Activated CD8-positive, alpha-beta memory T cell treated with anti-CD3 and anti-CD28 coated beads, Interleukin-2, amount 10 ng/mL, durations not matched to agents 7 days and 5 days (primary cell): Measurements from ENCODE around the gene LRSAM1. TPM values are rescaled to one million over a fixed set of nuclear protein-coding genes. Genes with fewer than 3 reads are reported as not detected.

Source experiments
- ATAC-seq: fragments of 150-1000 bp; cut with Tn5 transposase; one replicate; pipeline ENCODE4 v1.10.0; 2021; ENCODE audit warnings: moderate library complexity
- CTCF ChIA-PET: fragments of 350-600 bp; sonication (Branson Sonifier 250); formaldehyde crosslinking; loops from one replicate; lab custom pipeline; 2021; ENCODE audit warnings: antibody characterized with exemption; lab: Charles Lee
- DNase-seq: peaks from one replicate; pipeline ENCODE4 v3.0.0-alpha.2; 2020
- H3K27ac Mint-ChIP-seq: one replicate; pipeline ENCODE4 v1.8.0; 2021; ENCODE audit warnings: mild to moderate bottlenecking, mixed read lengths
- H3K27me3 Mint-ChIP-seq: one replicate; pipeline ENCODE4 v1.8.0; 2021; ENCODE audit warnings: mixed read lengths
- H3K36me3 Mint-ChIP-seq: one replicate; pipeline ENCODE4 v1.8.0; 2021; ENCODE audit warnings: mild to moderate bottlenecking, mixed read lengths
- H3K4me1 Mint-ChIP-seq: one replicate; pipeline ENCODE4 v1.8.0; 2021; ENCODE audit warnings: mixed read lengths
- H3K4me3 Mint-ChIP-seq: one replicate; pipeline ENCODE4 v1.8.0; 2021; ENCODE audit warnings: mild to moderate bottlenecking, moderate library complexity, mixed read lengths
- H3K9me3 Mint-ChIP-seq: one replicate; pipeline ENCODE4 v1.8.0; 2022; ENCODE audit warnings: low read depth, mixed read lengths
- total RNA-seq, 2 experiments: library from RNA; stranded (reverse); gene quantifications; one replicate each; pipeline ENCODE4 v1.2.3, GENCODE V29; 2021

Gene LRSAM1
- total RNA-seq, 2 experiments from 2014 or later: 25.5 to 27.7 TPM

GRCh38 chr9:127479507-127480081 is 28.3 kb downstream of the LRSAM1 start:
- DNase-seq: no peak
- CTCF ChIA-PET: no interaction called here

GRCh38 chr9:127482662-127483061 is 31.4 kb downstream of the LRSAM1 start:
- no peaks in the 10 kb centered on the region for H3K9me3 Mint-ChIP-seq
- no peak overlapping the region for H3K4me3 Mint-ChIP-seq
- no peak overlapping the region for H3K27ac Mint-ChIP-seq
- DNase-seq (no peak), ATAC-seq (no peak)
- no peaks in the 10 kb centered on the region for H3K4me1 Mint-ChIP-seq
- CTCF ChIA-PET: interaction anchor here (0.7 kb wide), 1 partner anchor 1127 kb away, joined by 3 read pairs; no protein-coding TSS in a partner anchor
- H3K27me3 Mint-ChIP-seq: no peaks in the 10 kb centered on the region
- H3K36me3 Mint-ChIP-seq: peaks cover 7% of the 10 kb centered on the region

More at GRCh38 chr9:127479507-127480081, 28.3 kb downstream of the LRSAM1 start:
- ATAC-seq: no peak
- H3K27ac Mint-ChIP-seq: no peak overlapping the region
- no peaks in the 10 kb centered on the region for H3K27me3 Mint-ChIP-seq
- peaks cover 7% of the 10 kb centered on the region for H3K36me3 Mint-ChIP-seq
- no peaks in the 10 kb centered on the region for H3K9me3 Mint-ChIP-seq
- no peaks in the 10 kb centered on the region for H3K4me1 Mint-ChIP-seq
- no peak overlapping the region for H3K4me3 Mint-ChIP-seq

- Mint-ChIP-seq H3K36me3 (peaks cover 6% of the 10 kb centered on the region), H3K9me3 (no peaks in the 10 kb centered on the region), H3K27ac (no peak overlapping the region), H3K4me3 (no peak overlapping the region), H3K27me3 (no peaks in the 10 kb centered on the region), H3K4me1 (no peaks in the 10 kb centered on the region)
- DNase-seq (no peak), ATAC-seq (no peak)
- CTCF ChIA-PET: no interaction called here
Observed at GRCh38 chr9:127485995-127486394, 34.7 kb downstream of the LRSAM1 start.

- no peaks in the 10 kb centered on the region for H3K4me1 Mint-ChIP-seq
- no peak overlapping the region for H3K27ac Mint-ChIP-seq
- CTCF ChIA-PET: no interaction called here
- H3K36me3 Mint-ChIP-seq: no peaks in the 10 kb centered on the region
- no peaks in the 10 kb centered on the region for H3K9me3 Mint-ChIP-seq
- DNase-seq (no peak), ATAC-seq (no peak)
- H3K4me3 Mint-ChIP-seq: no peak overlapping the region
- H3K27me3 Mint-ChIP-seq: no peaks in the 10 kb centered on the region
Observed at GRCh38 chr9:127488946-127489345, 37.6 kb downstream of the LRSAM1 start.

GRCh38 chr9:127489471-127490115 is 38.3 kb downstream of the LRSAM1 start:
- Mint-ChIP-seq H3K4me3 (no peak overlapping the region), H3K4me1 (no peaks in the 10 kb centered on the region), H3K9me3 (no peaks in the 10 kb centered on the region), H3K27me3 (no peaks in the 10 kb centered on the region), H3K27ac (no peak overlapping the region), H3K36me3 (no peaks in the 10 kb centered on the region)
- CTCF ChIA-PET: no interaction called here
- DNase-seq (no peak), ATAC-seq (no peak)

- no peak for ATAC-seq
Observed at GRCh38 chr9:127490535-127491230, 39.4 kb downstream of the LRSAM1 start.

GRCh38 chr9:127491516-127491915 is 40.2 kb downstream of the LRSAM1 start:
- H3K27ac Mint-ChIP-seq: no peak overlapping the region
- ATAC-seq: no peak
- DNase-seq: no peak
- H3K27me3 Mint-ChIP-seq: no peaks in the 10 kb centered on the region
- CTCF ChIA-PET: interaction anchor here (1.0 kb wide), 1 partner anchor 34 kb away, joined by 5 read pairs; no protein-coding TSS in a partner anchor
- no peak overlapping the region for H3K4me3 Mint-ChIP-seq
- H3K9me3 Mint-ChIP-seq: no peaks in the 10 kb centered on the region
- no peaks in the 10 kb centered on the region for H3K36me3 Mint-ChIP-seq
- peaks cover 6% of the 10 kb centered on the region for H3K4me1 Mint-ChIP-seq

More at GRCh38 chr9:127490535-127491230, 39.4 kb downstream of the LRSAM1 start:
- Mint-ChIP-seq H3K36me3 (no peaks in the 10 kb centered on the region), H3K4me3 (no peak overlapping the region), H3K9me3 (no peaks in the 10 kb centered on the region), H3K27me3 (no peaks in the 10 kb centered on the region), H3K27ac (no peak overlapping the region), H3K4me1 (peaks cover 3% of the 10 kb centered on the region)
- CTCF ChIA-PET: interaction anchor here (1.1 kb wide), 1 partner anchor 13 kb away, joined by 3 read pairs; no protein-coding TSS in a partner anchor
- DNase-seq: no peak

- no peaks in the 10 kb centered on the region for H3K9me3 Mint-ChIP-seq
- ATAC-seq (no peak), DNase-seq (no peak)
- H3K27ac Mint-ChIP-seq: no peak overlapping the region
- no peaks in the 10 kb centered on the region for H3K36me3 Mint-ChIP-seq
- no peak overlapping the region for H3K4me3 Mint-ChIP-seq
- H3K27me3 Mint-ChIP-seq: no peaks in the 10 kb centered on the region
- H3K4me1 Mint-ChIP-seq: peaks cover 6% of the 10 kb centered on the region
- CTCF ChIA-PET: interaction anchor here (1.0 to 1.1 kb wide), 2 partner anchors 33 to 89 kb away, joined by 3 to 5 read pairs; no protein-coding TSS in a partner anchor
Observed at GRCh38 chr9:127492616-127493015, 41.3 kb downstream of the LRSAM1 start.

- CTCF ChIA-PET: interaction anchor here (0.9 kb wide), 1 partner anchor 10 kb away, joined by 3 read pairs; no protein-coding TSS in a partner anchor
- no peaks in the 10 kb centered on the region for H3K36me3 Mint-ChIP-seq
- DNase-seq (no peak), ATAC-seq (no peak)
- no peaks in the 10 kb centered on the region for H3K27me3 Mint-ChIP-seq
- H3K27ac Mint-ChIP-seq: no peak overlapping the region
- H3K4me1 Mint-ChIP-seq: peaks cover 6% of the 10 kb centered on the region
- no peak overlapping the region for H3K4me3 Mint-ChIP-seq
- no peaks in the 10 kb centered on the region for H3K9me3 Mint-ChIP-seq
Observed at GRCh38 chr9:127493592-127494303, 42.4 kb downstream of the LRSAM1 start.

GRCh38 chr9:127494304-127494702 is 43.0 kb downstream of the LRSAM1 start:
- CTCF ChIA-PET: interaction anchor here (0.8 to 0.9 kb wide), 2 partner anchors 9 to 240 kb away, joined by 3 read pairs; no protein-coding TSS in a partner anchor
- Mint-ChIP-seq H3K36me3 (no peaks in the 10 kb centered on the region), H3K4me3 (no peak overlapping the region), H3K27ac (no peak overlapping the region), H3K27me3 (no peaks in the 10 kb centered on the region), H3K9me3 (no peaks in the 10 kb centered on the region), H3K4me1 (peaks cover 6% of the 10 kb centered on the region)
- DNase-seq (no peak), ATAC-seq (no peak)

GRCh38 chr9:127495884-127496555 is 44.7 kb downstream of the LRSAM1 start:
- CTCF ChIA-PET: interaction anchor here (1.0 kb wide), 1 partner anchor 8 kb away, joined by 4 read pairs; no protein-coding TSS in a partner anchor
- ATAC-seq: no peak
- no peaks in the 10 kb centered on the region for H3K27me3 Mint-ChIP-seq
- H3K4me1 Mint-ChIP-seq: peaks cover 6% of the 10 kb centered on the region
- H3K27ac Mint-ChIP-seq: no peak overlapping the region
- H3K4me3 Mint-ChIP-seq: no peak overlapping the region
- DNase-seq: no peak
- no peaks in the 10 kb centered on the region for H3K9me3 Mint-ChIP-seq
- no peaks in the 10 kb centered on the region for H3K36me3 Mint-ChIP-seq

- H3K4me3 Mint-ChIP-seq: no peak overlapping the region
- H3K36me3 Mint-ChIP-seq: no peaks in the 10 kb centered on the region
- H3K4me1 Mint-ChIP-seq: peaks cover 6% of the 10 kb centered on the region
- no peak for ATAC-seq
- no peak for DNase-seq
- no peaks in the 10 kb centered on the region for H3K27me3 Mint-ChIP-seq
- CTCF ChIA-PET: no interaction called here
- no peaks in the 10 kb centered on the region for H3K9me3 Mint-ChIP-seq
- H3K27ac Mint-ChIP-seq: no peak overlapping the region
Observed at GRCh38 chr9:127496974-127497373, 45.7 kb downstream of the LRSAM1 start.
